MM.1S (cell line): ENCODE results near the gene PNMT.

ENCODE experiments used
- DNase-seq: peaks from one replicate; pipeline ENCODE4 v3.0.0-alpha.2; 2015
- H2AFZ ChIP-seq: fragments of 300-600 bp; sonication (generic); 2 replicates; pipeline ENCODE4 v1.6.0; 2016; ENCODE audit warnings: antibody characterized with exemption, low read length
- H3F3A ChIP-seq: fragments of 300-600 bp; sonication (generic); 2 replicates; pipeline ENCODE4 v1.6.1; 2016; ENCODE audit warnings: mild to moderate bottlenecking, antibody characterized with exemption, low read length, moderate library complexity, mixed read lengths; ENCODE audit not compliant: insufficient read depth
- H3K27ac ChIP-seq: fragments of 300-600 bp; sonication (generic); 2 replicates; pipeline ENCODE4 v1.5.1; 2016; ENCODE audit warnings: mild to moderate bottlenecking, low read length
- H3K27me3 ChIP-seq: fragments of 300-600 bp; sonication (generic); replicated peaks from 2 replicates; pipeline ENCODE4 v1.6.0; 2016; ENCODE audit warnings: low read length; ENCODE audit not compliant: insufficient read depth
- H3K36me3 ChIP-seq: fragments of 300-600 bp; sonication (generic); replicated peaks from 2 replicates; pipeline ENCODE4 v1.6.1; 2016; ENCODE audit warnings: mild to moderate bottlenecking, low read length, mixed read lengths; ENCODE audit not compliant: insufficient read depth
- H3K4me1 ChIP-seq: fragments of 300-600 bp; sonication (generic); 2 replicates; pipeline ENCODE4 v1.6.1; 2016; ENCODE audit warnings: low read length, mixed read lengths
- H3K4me2 ChIP-seq: fragments of 300-600 bp; sonication (generic); 2 replicates; pipeline ENCODE4 v1.6.0; 2016; ENCODE audit warnings: low read depth, low read length
- H3K4me3 ChIP-seq: fragments of 300-600 bp; sonication (generic); 2 replicates; pipeline ENCODE4 v1.5.1; 2016; ENCODE audit warnings: low read length, mixed read lengths
- H3K79me2 ChIP-seq: fragments of 300-600 bp; sonication (generic); 2 replicates; pipeline ENCODE4 v1.6.1; 2016; ENCODE audit warnings: mixed run types, low read length, mixed read lengths
- H3K9ac ChIP-seq: fragments of 300-600 bp; sonication (generic); 2 replicates; pipeline ENCODE4 v1.6.1; 2016; ENCODE audit warnings: low read length, mixed read lengths
- H3K9me2 ChIP-seq: fragments of 300-600 bp; sonication (generic); replicated peaks from 2 replicates; pipeline ENCODE4 v1.6.1; 2016; ENCODE audit warnings: mild to moderate bottlenecking, low read length, mixed read lengths; ENCODE audit not compliant: insufficient read depth
- H3K9me3 ChIP-seq: fragments of 300-600 bp; sonication (generic); replicated peaks from 2 replicates; pipeline ENCODE4 v1.6.1; 2016; ENCODE audit warnings: mild to moderate bottlenecking, low read length, mixed read lengths; ENCODE audit not compliant: insufficient read depth
- H4K20me1 ChIP-seq: fragments of 300-600 bp; sonication (generic); 2 replicates; pipeline ENCODE4 v1.6.1; 2016; ENCODE audit warnings: mild to moderate bottlenecking, low read length, moderate library complexity, mixed read lengths; ENCODE audit not compliant: insufficient read depth
- EZH2 ChIP-seq: fragments of 300-600 bp; sonication (generic); optimal IDR thresholded peaks from 2 replicates; pipeline ENCODE3; 2017; ENCODE audit warnings: low read depth, mild to moderate bottlenecking, antibody characterized with exemption, low read length, mixed read lengths
- EZH2phosphoT487 ChIP-seq: fragments of 300-600 bp; sonication (generic); IDR thresholded peaks from 2 replicates; pipeline ENCODE4 v1.6.1; 2018; ENCODE audit warnings: antibody characterized with exemption, low read length
- TF ChIP-seq, protein P1 (sequence below): fragments of 300-600 bp; sonication (generic); IDR thresholded peaks from 2 replicates; pipeline ENCODE4 v1.5.1; 2016; ENCODE audit warnings: antibody characterized with exemption, low read length, mixed read lengths

The PNMT gene

DNA sequence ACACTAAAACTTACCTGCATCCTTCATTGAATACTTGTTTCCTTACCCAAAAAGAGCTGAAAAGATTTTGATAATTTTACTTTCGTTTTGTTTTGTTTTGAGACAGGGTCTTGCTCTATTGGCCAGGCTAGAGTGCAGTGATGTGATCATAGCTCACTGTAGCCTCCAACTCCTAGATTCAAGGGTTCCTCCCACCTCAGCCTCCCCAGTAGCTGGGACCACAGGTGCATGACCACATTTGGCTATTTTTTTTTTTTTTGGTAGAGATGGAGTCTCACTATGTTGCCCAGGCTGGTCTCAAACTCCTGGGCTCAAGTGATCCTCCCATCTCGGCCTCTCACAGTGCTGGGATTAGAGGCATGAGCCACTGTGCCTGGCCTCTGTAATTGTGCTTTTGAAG is 13.1 kb upstream of the PNMT start:
- Histone ChIP-seq H3K36me3 (no peaks in the 10 kb centered on the region), H3K4me1 (no peaks in the 10 kb centered on the region), H4K20me1 (no peaks in the 10 kb centered on the region)

DNA sequence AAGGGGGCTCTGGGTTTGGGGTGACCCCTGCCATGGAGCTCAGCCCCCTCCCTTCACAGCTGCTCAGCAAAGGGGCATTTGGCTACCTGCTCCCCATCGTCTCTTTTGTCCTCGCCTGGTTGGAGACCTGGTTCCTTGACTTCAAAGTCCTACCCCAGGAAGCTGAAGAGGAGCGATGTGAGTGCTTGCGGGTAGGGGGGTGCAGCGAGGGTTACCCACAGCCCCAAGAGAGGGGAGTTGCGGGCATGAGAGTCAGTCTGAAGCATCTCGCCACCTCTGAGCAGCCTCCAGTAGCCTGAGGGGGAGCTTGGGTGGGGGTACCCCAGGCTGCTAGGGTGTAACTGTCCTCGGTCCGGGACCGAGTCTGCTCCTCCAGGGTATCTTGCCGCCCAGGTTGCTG is 9.9 kb upstream of the PNMT start:
- Histone ChIP-seq H3K27me3 (no peaks in the 10 kb centered on the region), H3K4me1 (no peaks in the 10 kb centered on the region), H3K79me2 (0 out of 2 replicates have a peak, but pooled peaks cover 10% of the 10 kb centered on the region), H3K36me3 (no peaks in the 10 kb centered on the region), H3F3A (no peaks in the 10 kb centered on the region), H3K9me3 (no peaks in the 10 kb centered on the region), H3K9ac (no peak overlapping the region), H2AFZ (no peak overlapping the region), H3K27ac (no peak overlapping the region), H3K4me3 (no peak overlapping the region), H3K9me2 (no peaks in the 10 kb centered on the region), H3K4me2 (no peak overlapping the region), H4K20me1 (no peaks in the 10 kb centered on the region)
- TF ChIP-seq EZH2 (no peak), EZH2phosphoT487 (no peak)
- TF ChIP-seq, protein P1, sequence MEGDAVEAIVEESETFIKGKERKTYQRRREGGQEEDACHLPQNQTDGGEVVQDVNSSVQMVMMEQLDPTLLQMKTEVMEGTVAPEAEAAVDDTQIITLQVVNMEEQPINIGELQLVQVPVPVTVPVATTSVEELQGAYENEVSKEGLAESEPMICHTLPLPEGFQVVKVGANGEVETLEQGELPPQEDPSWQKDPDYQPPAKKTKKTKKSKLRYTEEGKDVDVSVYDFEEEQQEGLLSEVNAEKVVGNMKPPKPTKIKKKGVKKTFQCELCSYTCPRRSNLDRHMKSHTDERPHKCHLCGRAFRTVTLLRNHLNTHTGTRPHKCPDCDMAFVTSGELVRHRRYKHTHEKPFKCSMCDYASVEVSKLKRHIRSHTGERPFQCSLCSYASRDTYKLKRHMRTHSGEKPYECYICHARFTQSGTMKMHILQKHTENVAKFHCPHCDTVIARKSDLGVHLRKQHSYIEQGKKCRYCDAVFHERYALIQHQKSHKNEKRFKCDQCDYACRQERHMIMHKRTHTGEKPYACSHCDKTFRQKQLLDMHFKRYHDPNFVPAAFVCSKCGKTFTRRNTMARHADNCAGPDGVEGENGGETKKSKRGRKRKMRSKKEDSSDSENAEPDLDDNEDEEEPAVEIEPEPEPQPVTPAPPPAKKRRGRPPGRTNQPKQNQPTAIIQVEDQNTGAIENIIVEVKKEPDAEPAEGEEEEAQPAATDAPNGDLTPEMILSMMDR, result no peak
- no peak for DNase-seq

More for the DNA sequence above, 13.1 kb upstream of the PNMT start:
- H3K4me2 ChIP-seq, result no peak overlapping the region
- H3K9me3 ChIP-seq, result no peaks in the 10 kb centered on the region
- no peaks in the 10 kb centered on the region for H3K9me2 ChIP-seq
- no peak overlapping the region for H3K9ac ChIP-seq
- H3K27me3 ChIP-seq, result no peaks in the 10 kb centered on the region
- H3K79me2 ChIP-seq, result 0 out of 2 replicates have a peak, but pooled peaks cover 10% of the 10 kb centered on the region
- H2AFZ ChIP-seq, result no peak overlapping the region
- TF ChIP-seq EZH2 (no peak), EZH2phosphoT487 (no peak)
- TF ChIP-seq, protein P1, result no peak
- DNase-seq, result no peak
- no peak overlapping the region for H3K27ac ChIP-seq
- H3K4me3 ChIP-seq, result no peak overlapping the region
- H3F3A ChIP-seq, result no peaks in the 10 kb centered on the region

DNA sequence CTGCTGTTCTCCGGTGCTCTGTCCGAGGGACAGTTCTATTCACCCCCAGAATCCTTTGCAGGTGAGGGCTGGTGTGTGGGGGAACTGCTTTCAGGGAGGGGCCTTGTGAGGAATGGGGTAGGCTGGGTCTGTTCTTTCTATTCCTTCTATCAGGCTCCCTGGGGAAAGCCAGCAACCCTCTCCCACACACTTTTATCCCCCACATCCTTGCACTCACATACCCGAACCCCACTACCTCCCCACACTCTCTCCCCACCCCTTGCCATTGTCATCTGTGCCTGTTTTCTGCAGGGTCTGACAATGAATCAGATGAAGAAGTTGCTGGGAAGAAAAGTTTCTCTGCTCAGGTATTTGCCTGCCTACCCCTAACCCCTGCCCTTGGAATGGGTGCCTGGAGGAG is 9.5 kb upstream of the PNMT start:
- Histone ChIP-seq H3K9me3 (no peaks in the 10 kb centered on the region), H4K20me1 (no peaks in the 10 kb centered on the region), H3K9me2 (no peaks in the 10 kb centered on the region), H2AFZ (no peak overlapping the region), H3K79me2 (0 out of 2 replicates have a peak, but pooled peaks cover 10% of the 10 kb centered on the region), H3F3A (no peaks in the 10 kb centered on the region), H3K4me1 (no peaks in the 10 kb centered on the region), H3K27ac (no peak overlapping the region), H3K27me3 (no peaks in the 10 kb centered on the region), H3K9ac (no peak overlapping the region), H3K36me3 (no peaks in the 10 kb centered on the region), H3K4me3 (no peak overlapping the region), H3K4me2 (no peak overlapping the region)
- TF ChIP-seq EZH2, result no peak
- TF ChIP-seq, protein P1, result no peak
- DNase-seq, result no peak
